K562 (cell line): Measurements from ENCODE around the gene WDR27. TPM values are rescaled to one million over a fixed set of nuclear protein-coding genes. Genes with fewer than 3 reads are reported as not detected.

Experiments
- ATAC-seq: fragments of 200-7000 bp; cut with Tn5 transposase; 3 replicates; pipeline ENCODE4 v1.9.1; 2020; ENCODE audit warnings: moderate library complexity
- BruUV-seq: library from RNA; stranded (reverse); fragments of 400-500 nt; replicated peaks from 2 replicates; lab custom pipeline; 2021; lab: Mats Ljungman, UMichigan
- CTCF ChIA-PET: fragments of 300-600 bp; formaldehyde crosslinking; extraction: SDS; loops from one replicate; lab custom pipeline; 2021; ENCODE audit warnings: low intra/inter-chr PET ratio; lab: Yijun Ruan, JAX
- POLR2A ChIA-PET: fragments of 300-600, 350-650 bp; sonication (Branson Sonifier 250); formaldehyde crosslinking; extraction: SDS; loops from one replicate; lab custom pipeline; 2021; ENCODE audit warnings: antibody characterized with exemption, inconsistent platforms; lab: Yijun Ruan, JAX
- DNase-seq, 4 experiments: peaks; one replicate each; pipeline versions ENCODE4 v3.0.0 to v3.0.0-alpha.2; 2011 to 2018; ENCODE audit warnings: low spot score in 3 of 4, mixed read lengths in 3 of 4; ENCODE audit errors: extremely low read depth in 1 of 4
- FAIRE-seq: peaks from 2 replicates; lab custom pipeline; 2011; peaks lifted over from hg19 to GRCh38; lab: Jason Lieb, UNC
- H2AFZ ChIP-seq: 2 replicates; pipeline ENCODE4 v1.6.0; 2011; ENCODE audit warnings: low read depth, low read length, control low read depth, inconsistent platforms
- H3K27ac ChIP-seq: fragments of 200-600 bp; 3 replicates; pipeline ENCODE4 v1.8.0; 2011; ENCODE audit warnings: low read depth, mild to moderate bottlenecking, control low read depth, inconsistent platforms, low read length, moderate library complexity, mixed read lengths; ENCODE audit errors: extremely low read depth
- H3K27me3 ChIP-seq, 2 experiments: fragments of 300-600 bp in 1 of 2; 2 replicates in 1 of 2; 3 replicates in 1 of 2; pipeline versions ENCODE4 v1.6.0 to v1.8.0; 2011; ENCODE audit warnings: inconsistent platforms in 2 of 2, low read length in 2 of 2, mild to moderate bottlenecking in 1 of 2, mixed read lengths in 1 of 2, moderate library complexity in 1 of 2; ENCODE audit not compliant: control insufficient read depth in 2 of 2, insufficient read depth in 2 of 2
- H3K36me3 ChIP-seq: fragments of 300-600 bp; 3 replicates; pipeline ENCODE4 v1.8.0; 2011; ENCODE audit warnings: mild to moderate bottlenecking, low read length, inconsistent platforms; ENCODE audit not compliant: control insufficient read depth, insufficient read depth
- H3K4me1 ChIP-seq, 2 experiments: fragments of 200-600 bp in 1 of 2; replicated peaks in 1 of 2; 2 replicates in 1 of 2; 3 replicates in 1 of 2; pipeline versions ENCODE4 v1.5.1 to v1.8.0; 2011; ENCODE audit warnings: inconsistent platforms in 2 of 2, low read length in 2 of 2, mild to moderate bottlenecking in 1 of 2, mixed read lengths in 1 of 2, moderate library complexity in 1 of 2; ENCODE audit not compliant: control insufficient read depth in 2 of 2, insufficient read depth in 2 of 2
- H3K4me2 ChIP-seq: 2 replicates; pipeline ENCODE4 v1.6.1; 2011; ENCODE audit warnings: low read length, control low read depth, inconsistent platforms, mixed read lengths; ENCODE audit not compliant: insufficient read depth
- H3K4me3 ChIP-seq: fragments of 200-600 bp; sonication (generic), shearing (Covaris generic); 2 replicates; pipeline ENCODE4 v1.5.1; 2016; ENCODE audit warnings: control low read depth, inconsistent platforms
- H3K79me2 ChIP-seq: fragments of 200-600 bp; 3 replicates; pipeline ENCODE4 v1.8.0; 2011; ENCODE audit warnings: low read length, inconsistent platforms; ENCODE audit not compliant: control insufficient read depth, insufficient read depth
- H3K9ac ChIP-seq, 2 experiments: 2 replicates each; pipeline versions ENCODE4 v1.6.0 to v1.6.1; 2011; ENCODE audit warnings: low read depth in 2 of 2, low read length in 2 of 2, control low read depth in 1 of 2, inconsistent platforms in 1 of 2, mild to moderate bottlenecking in 1 of 2, mixed read lengths in 1 of 2; ENCODE audit not compliant: insufficient read depth in 1 of 2
- H3K9me1 ChIP-seq: one replicate; pipeline ENCODE4 v1.6.0; 2011; ENCODE audit warnings: inconsistent platforms, mild to moderate bottlenecking, low read length, moderate library complexity; ENCODE audit not compliant: control insufficient read depth, insufficient read depth
- H3K9me3 ChIP-seq: replicated peaks from 2 replicates; pipeline ENCODE4 v1.5.1; 2011; ENCODE audit warnings: low read depth, low read length, inconsistent platforms; ENCODE audit not compliant: control insufficient read depth, insufficient read depth
- H4K20me1 ChIP-seq: replicated peaks from 2 replicates; pipeline ENCODE4 v1.6.1; 2011; ENCODE audit warnings: low read length, inconsistent platforms, mixed read lengths; ENCODE audit not compliant: control insufficient read depth, insufficient read depth
- CC2D1A ChIP-seq: fragments of 450-650 bp; IDR thresholded peaks from 2 replicates; pipeline ENCODE4 v1.6.1; 2017; ENCODE audit warnings: mild to moderate bottlenecking
- ETV5 ChIP-seq: sonication (generic); formaldehyde crosslinking; IDR thresholded peaks from 2 replicates; pipeline ENCODE4 v1.4.0; 2020; ENCODE audit warnings: low read depth, mild to moderate bottlenecking, missing genetic modification reagents
- GABPA ChIP-seq: fragments of 200-800 bp; sonication (Bioruptor generic); conservative IDR thresholded peaks from 2 replicates; pipeline ENCODE4 v1.6.1; 2016; ENCODE audit warnings: low read depth, missing genetic modification characterization, missing compliant biosample characterization
- HNRNPLL ChIP-seq: fragments of 200-400 bp; formaldehyde crosslinking; IDR thresholded peaks from 2 replicates; pipeline ENCODE4 v1.6.1; 2017; ENCODE audit warnings: low read length, low read depth, mild to moderate bottlenecking; ENCODE audit not compliant: poor library complexity, severe bottlenecking
- MBD2 ChIP-seq: sonication (generic); IDR thresholded peaks from 2 replicates; pipeline ENCODE4 v1.6.1; 2016; ENCODE audit warnings: low read depth, borderline replicate concordance
- MCM3 ChIP-seq: fragments of 450-650 bp; IDR thresholded peaks from 2 replicates; pipeline ENCODE4 v1.6.1; 2016
- RBM39 ChIP-seq: fragments of 200-400 bp; formaldehyde crosslinking; optimal IDR thresholded peaks from 2 replicates; pipeline ENCODE3; 2018; ENCODE audit warnings: low read depth, low read length
- SRSF1 ChIP-seq: fragments of 200-400 bp; formaldehyde crosslinking; IDR thresholded peaks from 2 replicates; pipeline ENCODE4 v1.6.1; 2017; ENCODE audit warnings: mild to moderate bottlenecking, low read depth, low read length, moderate library complexity
- USF2 ChIP-seq: sonication (generic); formaldehyde crosslinking; IDR thresholded peaks from 2 replicates; pipeline ENCODE4 v1.5.0; 2020; ENCODE audit warnings: missing genetic modification reagents
- ZNF512 ChIP-seq: IDR thresholded peaks from 2 replicates; pipeline ENCODE4 v1.6.1; 2016; ENCODE audit warnings: missing genetic modification characterization, missing compliant biosample characterization
- ZNF589 ChIP-seq: fragments of 200-800 bp; sonication (Bioruptor generic); IDR thresholded peaks from 2 replicates; pipeline ENCODE4 v1.6.1; 2016; ENCODE audit warnings: low read depth, missing genetic modification characterization, missing compliant biosample characterization
- ZNF75A ChIP-seq: fragments of 450-650 bp; formaldehyde crosslinking; IDR thresholded peaks from 2 replicates; pipeline ENCODE4 v1.4.0; 2020; ENCODE audit warnings: mild to moderate bottlenecking
- ZNF785 ChIP-seq: fragments of 250-450 bp; sonication (Bioruptor Pico); IDR thresholded peaks from 2 replicates; pipeline ENCODE4 v1.4.0; 2020; ENCODE audit warnings: mild to moderate bottlenecking
- WGBS: fragments of 100-300 bp; shearing (Covaris generic); methylation state at CpG from one replicate; pipeline ENCODE4 v1.1.6; 2016; ENCODE audit warnings: low coverage, mixed read lengths; ENCODE audit not compliant: insufficient coverage; ENCODE audit errors: missing lambda C conversion rate; 5-methylcytosine and 5-hydroxymethylcytosine counted together
- in situ Hi-C: fragments of 300-500 bp; cut with MboI; formaldehyde crosslinking; loops from 4 replicates; pipeline ENCODE4 v1.15.0; 2018; ENCODE audit warnings: inconsistent platforms, mixed read lengths
- intact Hi-C: fragments of 100-400 bp; cut with micrococcal nuclease; formaldehyde crosslinking; loops from 2 replicates; pipeline ENCODE4 v1.14.2; 2022
- polyA plus RNA-seq, 8 experiments: library from polyadenylated mRNA; depleted of rRNA in 4 of 8; stranded (reverse) in 5 of 8; unstranded in 3 of 8; fragments of >200 nt; fragmentation: Nextera tagmentation in 2 of 8; fragmentation: Illumina TruSeq in 1 of 8; extraction: Ambion mirVana in 2 of 8; extraction: Trizol in 1 of 8; gene quantifications; 2 replicates each; pipeline versions ENCODE4 v1.2.1 to v1.2.3, GENCODE V29; 2011 to 2014; ENCODE audit warnings: inconsistent platforms in 1 of 8, missing spikeins in 1 of 8
- total RNA-seq, 7 experiments: library from RNA; depleted of rRNA in 6 of 7; stranded (reverse); fragments of >200 nt in 6 of 7; fragmentation: Illumina TruSeq in 2 of 7; extraction: Trizol in 2 of 7; gene quantifications; 2 replicates each; pipeline versions ENCODE4 v1.2.1 to v1.2.3, GENCODE V29; 2011 to 2021; ENCODE audit warnings: low replicate concordance in 1 of 7

Gene WDR27
- total and polyA plus RNA-seq, 9 of the 15 experiments (the other 6 are each of a cell fraction or from before 2014, with no cell fraction given) = 4.3 to 77.2 (median 22.7) TPM

GRCh38 chr6:169619650-169620049, 82.2 kb downstream of the WDR27 start:
- ChIA-PET CTCF (no interaction called here), POLR2A (no interaction called here)
- Histone ChIP-seq H3K4me3 (no peak overlapping the region), H4K20me1 (no peaks in the 10 kb centered on the region), H3K36me3 (no peaks in the 10 kb centered on the region), H3K79me2 (no peaks in the 10 kb centered on the region), H3K27ac (no peak overlapping the region), H3K9me3 (peaks cover 3% of the 10 kb centered on the region), H3K9me1 (no peaks in the 10 kb centered on the region), H3K27me3 (0 out of 5 replicates have a peak, but pooled peaks cover 0 to 2% of the 10 kb centered on the region in 2 experiments), H2AFZ (no peak overlapping the region), H3K4me2 (no peak overlapping the region), H3K4me1 (no peaks in the 10 kb centered on the region), H3K9ac (no peak overlapping the region)
- ATAC-seq (no peak), FAIRE-seq (no peak), DNase-seq (no peak)
- no TSS peak for BruUV-seq
- in situ Hi-C loops = no loop called here
- TF ChIP-seq MCM3 = no peak
- WGBS = 10% methylated on average over 1 of the region's 1 CpG
- intact Hi-C loops = no loop called here

- FAIRE-seq (no peak), DNase-seq (no peak), ATAC-seq (no peak)
- BruUV-seq = no TSS peak
- H3K4me3 ChIP-seq = no peak overlapping the region
- in situ Hi-C loops (no loop called here), intact Hi-C loops (no loop called here)
- no peaks in the 10 kb centered on the region for H3K4me1 ChIP-seq
- H3K36me3 ChIP-seq = no peaks in the 10 kb centered on the region
- peaks cover 3% of the 10 kb centered on the region for H3K9me3 ChIP-seq
- ChIA-PET CTCF (no interaction called here), POLR2A (interaction anchor here (1.2 kb wide), 1 partner anchor 10 kb away, joined by 4 read pairs; no protein-coding TSS in a partner anchor)
- no peak overlapping the region for H2AFZ ChIP-seq
- H3K27me3 ChIP-seq = 0 out of 5 replicates have a peak, but pooled peaks cover 0 to 2% of the 10 kb centered on the region in 2 experiments
- H3K4me2 ChIP-seq = no peak overlapping the region
- H4K20me1 ChIP-seq = no peaks in the 10 kb centered on the region
- WGBS = 54% methylated on average over 7 of the region's 7 CpGs
- H3K27ac ChIP-seq = no peak overlapping the region
- H3K9ac ChIP-seq = no peak overlapping the region
- H3K79me2 ChIP-seq = no peaks in the 10 kb centered on the region
- H3K9me1 ChIP-seq = no peaks in the 10 kb centered on the region
- no peak for TF ChIP-seq ZNF512 (tag)
- no peak for TF ChIP-seq GABPA (tag)
- TF ChIP-seq ZNF785 (CRISPR knock-in tag) = no peak
- TF ChIP-seq ZNF75A (CRISPR knock-in tag) = no peak
- TF ChIP-seq CC2D1A = no peak
- no peak for TF ChIP-seq ZNF589 (CRISPR knock-in tag)
- TF ChIP-seq MBD2 = no peak
- no peak for TF ChIP-seq RBM39
- no peak for TF ChIP-seq ETV5
- TF ChIP-seq HNRNPLL = no peak
- no peak for TF ChIP-seq SRSF1
- TF ChIP-seq USF2 (CRISPR knock-in tag) = no peak
Measured at GRCh38 chr6:169618526-169619490, 83.0 kb downstream of the WDR27 start.
